ENCODE results near the gene SIGLEC5.

Gene SIGLEC5

GRCh38 chr19:51590441-51590840 lies 39.8 kb downstream of the SIGLEC5 start:
- no peak for DNase-seq

- no peak for DNase-seq
These were observed 40.7 kb downstream of the SIGLEC5 start for GRCh38 chr19:51589511-51589910.

- no peak for DNase-seq
These were observed 42.7 kb downstream of the SIGLEC5 start for GRCh38 chr19:51587264-51588191.

- no peak for DNase-seq
These were observed 43.4 kb downstream of the SIGLEC5 start for GRCh38 chr19:51586799-51587198.

GRCh38 chr19:51586103-51586728 lies 44.0 kb downstream of the SIGLEC5 start:
- DNase-seq: no peak

- DNase-seq: no peak
These were observed 53.4 kb downstream of the SIGLEC5 start for GRCh38 chr19:51576850-51577249.

- DNase-seq: no peak
These were observed 56.9 kb downstream of the SIGLEC5 start for GRCh38 chr19:51573331-51573730.

GRCh38 chr19:51572908-51573307 lies 57.3 kb downstream of the SIGLEC5 start:
- no peak for DNase-seq

GRCh38 chr19:51572410-51572809 lies 57.8 kb downstream of the SIGLEC5 start:
- DNase-seq: no peak

- no peak for DNase-seq
These were observed 58.6 kb downstream of the SIGLEC5 start for GRCh38 chr19:51571599-51571998.

GRCh38 chr19:51570962-51571575 lies 59.1 kb downstream of the SIGLEC5 start, which contains the start of gene ZNF175:
Gene ZNF175 (plus strand): TSS chr19:51571283. CDS start chr19:51573330, 2,047 bp downstream.
- DNase-seq: peak; percentile 59 to 97 (median 91)

GRCh38 chr19:51568456-51568855 lies 61.7 kb downstream of the SIGLEC5 start:
- no peak for DNase-seq

- DNase-seq: no peak
These were observed 62.6 kb downstream of the SIGLEC5 start for GRCh38 chr19:51567583-51567982.

GRCh38 chr19:51566489-51567100 lies 63.6 kb downstream of the SIGLEC5 start:
- no peak for DNase-seq

GRCh38 chr19:51565583-51565982 lies 64.6 kb downstream of the SIGLEC5 start:
- DNase-seq: no peak

- DNase-seq: no peak
These were observed 65.4 kb downstream of the SIGLEC5 start for GRCh38 chr19:51564791-51565190.
